Measurements from ENCODE around the gene GMDS. TPM values are rescaled to one million over a fixed set of nuclear protein-coding genes. Genes with fewer than 3 reads are reported as not detected.

The GMDS gene
- total RNA-seq, 6 experiments from 2014 or later = 13.2 to 18.0 (median 14.7) TPM

DNA sequence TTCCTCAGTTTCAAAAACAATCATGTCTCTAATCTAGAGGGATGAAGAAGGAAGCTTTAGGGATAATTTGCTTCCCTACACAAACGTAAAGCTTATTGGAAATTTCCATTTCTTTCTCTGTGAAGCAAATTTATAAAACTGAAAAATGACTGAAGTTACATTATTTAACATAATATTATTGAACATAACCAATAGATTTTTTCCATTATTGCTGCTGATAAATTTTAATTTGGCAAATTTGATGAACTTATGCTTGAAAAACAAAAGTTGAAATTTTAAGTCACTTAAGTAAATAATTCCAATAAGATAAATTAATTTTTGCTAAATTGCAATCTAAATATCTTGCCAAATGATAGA, 140.9 kb downstream of the GMDS start:
- DNase-seq = no peak
- H3K4me1 Mint-ChIP-seq (ENCODE audit: low read depth) = peaks cover 15% of the 10 kb centered on the region
- no peak overlapping the region for H3K27ac Mint-ChIP-seq
- H3K36me3 Mint-ChIP-seq (ENCODE audit: low read depth) = no peaks in the 10 kb centered on the region
- H3K27me3 Mint-ChIP-seq (ENCODE audit: insufficient read depth) = no peaks in the 10 kb centered on the region
- TF ChIP-seq, protein P1, sequence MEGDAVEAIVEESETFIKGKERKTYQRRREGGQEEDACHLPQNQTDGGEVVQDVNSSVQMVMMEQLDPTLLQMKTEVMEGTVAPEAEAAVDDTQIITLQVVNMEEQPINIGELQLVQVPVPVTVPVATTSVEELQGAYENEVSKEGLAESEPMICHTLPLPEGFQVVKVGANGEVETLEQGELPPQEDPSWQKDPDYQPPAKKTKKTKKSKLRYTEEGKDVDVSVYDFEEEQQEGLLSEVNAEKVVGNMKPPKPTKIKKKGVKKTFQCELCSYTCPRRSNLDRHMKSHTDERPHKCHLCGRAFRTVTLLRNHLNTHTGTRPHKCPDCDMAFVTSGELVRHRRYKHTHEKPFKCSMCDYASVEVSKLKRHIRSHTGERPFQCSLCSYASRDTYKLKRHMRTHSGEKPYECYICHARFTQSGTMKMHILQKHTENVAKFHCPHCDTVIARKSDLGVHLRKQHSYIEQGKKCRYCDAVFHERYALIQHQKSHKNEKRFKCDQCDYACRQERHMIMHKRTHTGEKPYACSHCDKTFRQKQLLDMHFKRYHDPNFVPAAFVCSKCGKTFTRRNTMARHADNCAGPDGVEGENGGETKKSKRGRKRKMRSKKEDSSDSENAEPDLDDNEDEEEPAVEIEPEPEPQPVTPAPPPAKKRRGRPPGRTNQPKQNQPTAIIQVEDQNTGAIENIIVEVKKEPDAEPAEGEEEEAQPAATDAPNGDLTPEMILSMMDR (IDR thresholded peaks at IDR 0.05) = peak; percentile 13
- H3K9me3 Mint-ChIP-seq = no peaks in the 10 kb centered on the region
- H3K4me3 Mint-ChIP-seq = no peak overlapping the region

DNA sequence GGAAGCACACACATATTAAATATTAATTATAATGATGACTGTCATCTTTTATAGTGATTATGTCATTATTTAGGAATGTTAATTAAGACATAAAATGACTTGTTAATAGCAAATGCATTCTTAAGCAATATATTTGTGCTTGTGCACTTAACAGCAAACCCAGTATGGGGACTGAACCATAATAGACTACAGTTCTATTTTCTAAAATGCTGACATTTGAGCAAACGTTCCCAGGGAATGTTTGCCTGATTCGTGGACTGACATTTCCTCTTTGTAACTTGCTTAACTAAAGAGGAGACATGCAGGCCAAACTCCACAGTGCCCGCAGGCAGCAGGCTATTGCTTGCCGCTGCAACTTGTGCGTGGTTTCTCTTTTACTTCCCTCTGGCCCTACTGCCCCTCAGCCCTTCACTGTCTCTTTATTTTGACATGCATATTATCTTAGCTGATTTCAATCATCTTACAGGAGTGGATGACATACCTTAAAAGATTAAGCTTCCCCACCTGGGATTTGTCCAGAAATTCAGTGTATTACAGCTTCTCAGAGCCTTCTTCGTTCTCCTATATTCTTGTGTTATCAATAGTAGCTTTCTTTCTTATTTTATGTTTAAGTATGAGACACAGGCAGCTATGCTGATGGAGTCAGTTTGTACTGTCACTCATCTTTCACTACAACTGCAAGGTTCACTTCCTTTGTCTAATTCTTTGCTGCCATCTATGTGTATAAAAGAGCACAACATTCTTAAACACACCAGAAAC, 141.5 kb downstream of the GMDS start:
- Mint-ChIP-seq H3K9me3 (no peaks in the 10 kb centered on the region), H3K27me3 (ENCODE audit: insufficient read depth) (no peaks in the 10 kb centered on the region), H3K4me3 (no peak overlapping the region; the same call in 1 of the 2 replicates), H3K4me1 (ENCODE audit: low read depth) (peaks cover 15% of the 10 kb centered on the region), H3K27ac (no peak overlapping the region; the same call in 1 of the 2 replicates), H3K36me3 (ENCODE audit: low read depth) (no peaks in the 10 kb centered on the region)
- peak; percentile 53 for DNase-seq
- TF ChIP-seq, protein P1 (IDR thresholded peaks at IDR 0.05) = peak; percentile 79

DNA sequence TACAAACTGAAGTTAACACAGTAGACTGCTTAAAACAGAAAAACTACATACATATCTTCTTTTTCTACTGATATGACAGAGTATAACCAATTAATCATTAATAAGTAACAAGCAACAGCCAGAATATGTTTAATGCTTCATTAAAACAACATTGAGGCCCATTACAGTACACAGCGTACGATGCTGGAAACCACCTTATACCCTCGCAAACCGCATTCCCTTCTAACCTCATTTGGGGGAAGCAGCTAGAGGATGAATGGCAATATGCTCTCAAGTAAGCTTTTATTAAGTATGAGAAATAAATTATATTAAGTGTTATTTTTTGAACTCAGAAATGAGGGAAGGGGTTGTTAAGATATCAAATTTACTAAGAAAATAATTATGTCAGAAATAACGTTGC, 142.4 kb downstream of the GMDS start:
- peaks cover 15% of the 10 kb centered on the region for H3K4me1 Mint-ChIP-seq (ENCODE audit: low read depth)
- no peaks in the 10 kb centered on the region for H3K27me3 Mint-ChIP-seq (ENCODE audit: insufficient read depth)
- no peaks in the 10 kb centered on the region for H3K36me3 Mint-ChIP-seq (ENCODE audit: low read depth)
- no peak overlapping the region for H3K4me3 Mint-ChIP-seq
- H3K27ac Mint-ChIP-seq = no peak overlapping the region
- TF ChIP-seq, protein P1 (IDR thresholded peaks at IDR 0.05) = no peak
- no peaks in the 10 kb centered on the region for H3K9me3 Mint-ChIP-seq
- no peak for DNase-seq

DNA sequence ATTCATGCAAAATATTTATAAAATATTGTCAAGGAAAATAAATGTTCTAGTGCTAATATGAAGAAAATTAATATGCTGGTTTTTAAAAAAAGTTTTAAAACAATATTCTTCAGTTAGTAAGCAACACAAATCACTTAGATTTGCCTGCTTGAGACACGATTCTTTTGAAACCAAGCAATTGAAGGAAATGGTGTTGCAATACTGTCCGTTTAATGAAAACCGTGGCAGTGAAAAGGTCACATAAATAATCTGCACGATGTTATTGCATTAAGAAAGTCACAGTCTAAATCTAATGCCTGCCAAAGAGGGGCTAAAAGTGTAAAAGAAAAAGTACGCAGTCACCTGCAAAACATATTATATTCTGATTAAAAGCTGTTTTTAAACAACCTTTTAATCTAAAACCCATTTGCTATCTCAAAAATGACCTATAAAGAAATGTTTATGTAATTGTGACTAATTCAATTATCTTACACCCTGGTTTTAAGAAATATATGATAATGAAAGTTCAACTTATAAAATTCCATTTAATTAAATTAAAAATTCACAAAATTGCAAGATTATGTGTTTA, 143.0 kb downstream of the GMDS start:
- TF ChIP-seq, protein P1 (IDR thresholded peaks at IDR 0.05) = no peak
- Mint-ChIP-seq H3K27ac (no peak overlapping the region), H3K4me1 (ENCODE audit: low read depth) (peaks cover 15% of the 10 kb centered on the region)

DNA sequence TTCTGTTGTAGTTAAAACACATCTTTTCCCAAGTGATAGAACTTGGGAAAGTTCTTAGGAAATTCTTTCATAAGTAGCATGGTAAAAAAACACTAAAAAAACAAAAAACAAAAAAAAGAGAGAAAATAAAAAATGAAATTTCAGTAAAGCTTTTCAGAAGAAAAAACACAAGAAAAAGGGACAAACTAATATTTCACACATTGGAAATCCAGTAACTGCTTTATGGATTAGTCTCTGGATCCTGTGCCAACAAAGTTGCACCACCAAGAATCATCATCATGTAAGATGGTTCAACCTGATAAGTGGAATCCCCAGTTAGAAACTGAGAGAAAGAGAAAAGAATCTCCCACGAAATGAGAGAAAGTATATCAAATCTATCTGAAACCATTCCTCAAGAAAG, 144.2 kb downstream of the GMDS start:
- Mint-ChIP-seq H3K36me3 (ENCODE audit: low read depth) (no peaks in the 10 kb centered on the region), H3K4me1 (ENCODE audit: low read depth) (peaks cover 15% of the 10 kb centered on the region), H3K27ac (no peak overlapping the region), H3K9me3 (no peaks in the 10 kb centered on the region), H3K27me3 (ENCODE audit: insufficient read depth) (no peaks in the 10 kb centered on the region), H3K4me3 (no peak overlapping the region)
- DNase-seq = no peak
- TF ChIP-seq, protein P1 (IDR thresholded peaks at IDR 0.05) = no peak

More for the DNA sequence above, 143.0 kb downstream of the GMDS start:
- H3K27me3 Mint-ChIP-seq (ENCODE audit: insufficient read depth) = no peaks in the 10 kb centered on the region
- no peaks in the 10 kb centered on the region for H3K36me3 Mint-ChIP-seq (ENCODE audit: low read depth)
- no peak overlapping the region for H3K4me3 Mint-ChIP-seq
- DNase-seq = no peak
- no peaks in the 10 kb centered on the region for H3K9me3 Mint-ChIP-seq
